B cell (primary cell): ENCODE results near the gene CD164.

Source experiments
- CTCF ChIP-seq: fragments of 200-600 bp; IDR thresholded peaks from one replicate; pipeline ENCODE4 v1.8.0; 2022; ENCODE audit warnings: antibody characterized with exemption, mild to moderate bottlenecking
- EZH2 ChIP-seq: IDR thresholded peaks from 2 replicates; pipeline ENCODE4 v1.6.1; 2012; ENCODE audit warnings: borderline replicate concordance, low read depth, mild to moderate bottlenecking, moderate library complexity, low read length; ENCODE audit not compliant: insufficient read depth, poor library complexity, severe bottlenecking

GRCh38 chr6:109351231-109352130 is 30.8 kb downstream of the CD164 start:
- no peak for TF ChIP-seq CTCF
- TF ChIP-seq EZH2 = no peak
